H9 (cell line): ENCODE measurements around the gene TMEM108. TPM values are rescaled to one million over a fixed set of nuclear protein-coding genes. Genes with fewer than 3 reads are reported as not detected.

Experiments
- DNase-seq: peaks from one replicate; pipeline ENCODE4 v3.0.0-alpha.2; 2017
- H2AFZ ChIP-seq: one replicate; pipeline ENCODE4 v1.6.1; 2013; ENCODE audit warnings: mild to moderate bottlenecking, low read length, control low read depth, moderate library complexity
- H2AK5ac ChIP-seq: 2 replicates; pipeline ENCODE4 v1.6.1; 2013; ENCODE audit warnings: low read length, control low read depth, mixed read lengths; ENCODE audit not compliant: insufficient read length
- H2BK120ac ChIP-seq: one replicate; pipeline ENCODE4 v1.6.1; 2013; ENCODE audit warnings: low read depth, mild to moderate bottlenecking, low read length, control low read depth, inconsistent platforms; ENCODE audit not compliant: poor library complexity, severe bottlenecking
- H2BK12ac ChIP-seq: 2 replicates; pipeline ENCODE4 v1.6.1; 2013; ENCODE audit warnings: low read length, control low read depth, mixed read lengths, low read depth; ENCODE audit not compliant: insufficient read length
- H2BK15ac ChIP-seq: 2 replicates; pipeline ENCODE4 v1.6.1; 2013; ENCODE audit warnings: low read depth, low read length, control low read depth
- H2BK20ac ChIP-seq: one replicate; pipeline ENCODE4 v1.6.1; 2013; ENCODE audit warnings: low read depth, mild to moderate bottlenecking, low read length, control low read depth, inconsistent platforms; ENCODE audit not compliant: poor library complexity, severe bottlenecking
- H2BK5ac ChIP-seq: 2 replicates; pipeline ENCODE4 v1.6.1; 2013; ENCODE audit warnings: low read length, control low read depth, mixed read lengths; ENCODE audit not compliant: insufficient read length
- H3K14ac ChIP-seq: 2 replicates; pipeline ENCODE4 v1.6.1; 2013; ENCODE audit warnings: low read length, control low read depth; ENCODE audit not compliant: insufficient read depth
- H3K18ac ChIP-seq: 2 replicates; pipeline ENCODE4 v1.6.1; 2013; ENCODE audit warnings: low read depth, mild to moderate bottlenecking, mixed read lengths, low read length, control low read depth; ENCODE audit not compliant: insufficient read length
- H3K23ac ChIP-seq: 2 replicates; pipeline ENCODE4 v1.6.1; 2013; ENCODE audit warnings: low read length, control low read depth, mixed read lengths, low read depth; ENCODE audit not compliant: insufficient read length
- H3K23me2 ChIP-seq: 2 replicates; pipeline ENCODE4 v1.6.1; 2013; ENCODE audit warnings: low read depth, mild to moderate bottlenecking, mixed read lengths, low read length, control low read depth; ENCODE audit not compliant: insufficient read length, poor library complexity, severe bottlenecking
- H3K27ac ChIP-seq: 2 replicates; pipeline ENCODE4 v1.5.1; 2013; ENCODE audit warnings: low read length, control low read depth, mixed read lengths, low read depth; ENCODE audit not compliant: insufficient read length
- H3K27me3 ChIP-seq: 2 replicates; pipeline ENCODE4 v1.6.1; 2013; ENCODE audit warnings: low read length, control low read depth, inconsistent platforms; ENCODE audit not compliant: insufficient read depth
- H3K4ac ChIP-seq: 2 replicates; pipeline ENCODE4 v1.6.1; 2013; ENCODE audit warnings: low read depth, mild to moderate bottlenecking, control low read depth, inconsistent platforms, low read length, moderate library complexity
- H3K4me1 ChIP-seq: 2 replicates; pipeline ENCODE4 v1.6.1; 2013; ENCODE audit warnings: low read length, control low read depth, inconsistent platforms; ENCODE audit not compliant: insufficient read depth
- H3K4me2 ChIP-seq: 2 replicates; pipeline ENCODE4 v1.6.1; 2013; ENCODE audit warnings: low read length, control low read depth, mixed read lengths; ENCODE audit not compliant: insufficient read length, insufficient read depth
- H3K56ac ChIP-seq: 2 replicates; pipeline ENCODE4 v1.6.1; 2013; ENCODE audit warnings: low read depth, mild to moderate bottlenecking, mixed read lengths, low read length, control low read depth; ENCODE audit not compliant: insufficient read length
- H3K79me1 ChIP-seq: 2 replicates; pipeline ENCODE4 v1.6.1; 2013; ENCODE audit warnings: low read depth, mild to moderate bottlenecking, moderate library complexity, low read length, control low read depth, inconsistent platforms; ENCODE audit not compliant: insufficient read depth, poor library complexity, severe bottlenecking
- H3K79me2 ChIP-seq: 2 replicates; pipeline ENCODE4 v1.6.1; 2013; ENCODE audit warnings: low read length, control low read depth, inconsistent platforms; ENCODE audit not compliant: insufficient read depth
- H3K9ac ChIP-seq: 2 replicates; pipeline ENCODE4 v1.6.1; 2013; ENCODE audit warnings: low read length, control low read depth, mixed read lengths; ENCODE audit not compliant: insufficient read length; ENCODE audit errors: extremely low read depth
- H3K9me3 ChIP-seq: one replicate; pipeline ENCODE4 v1.6.1; 2013; ENCODE audit warnings: low read depth, low read length, inconsistent platforms; ENCODE audit not compliant: control insufficient read depth
- H3T11ph ChIP-seq: one replicate; pipeline ENCODE4 v1.6.1; 2013; ENCODE audit warnings: mild to moderate bottlenecking, low read length, control low read depth, inconsistent platforms
- H4K20me1 ChIP-seq: one replicate; pipeline ENCODE4 v1.6.1; 2013; ENCODE audit not compliant: control insufficient read depth, insufficient read length, insufficient read depth
- H4K5ac ChIP-seq: 2 replicates; pipeline ENCODE4 v1.6.1; 2013; ENCODE audit warnings: low read depth, mild to moderate bottlenecking, mixed read lengths, low read length, control low read depth; ENCODE audit not compliant: insufficient read length
- H4K8ac ChIP-seq: replicated peaks from 2 replicates; pipeline ENCODE4 v1.6.1; 2013; ENCODE audit warnings: low read length, control low read depth, mixed read lengths, low read depth; ENCODE audit not compliant: insufficient read length
- H4K91ac ChIP-seq: 2 replicates; pipeline ENCODE4 v1.6.1; 2013; ENCODE audit warnings: low read depth, mild to moderate bottlenecking, moderate library complexity, mixed read lengths, low read length, control low read depth; ENCODE audit not compliant: insufficient read length
- H3K27ac Mint-ChIP-seq, 3 experiments: 2 replicates in 2 of 3; 3 replicates in 1 of 3; pipeline ENCODE4 v1.8.0; 2020 to 2021; ENCODE audit warnings: mixed read lengths in 3 of 3, mild to moderate bottlenecking in 1 of 3, moderate library complexity in 1 of 3
- H3K27me3 Mint-ChIP-seq: 2 replicates; pipeline ENCODE4 v1.8.0; 2021; ENCODE audit warnings: low read depth, mild to moderate bottlenecking, moderate library complexity, mixed read lengths
- H3K36me3 Mint-ChIP-seq, 3 experiments: 2 replicates in 2 of 3; 3 replicates in 1 of 3; pipeline ENCODE4 v1.8.0; 2020 to 2021; ENCODE audit warnings: low read depth in 3 of 3, mixed read lengths in 3 of 3; ENCODE audit not compliant: insufficient read depth in 1 of 3
- H3K4me1 Mint-ChIP-seq, 2 experiments: 2 replicates each; pipeline ENCODE4 v1.8.0; 2020; ENCODE audit warnings: mixed read lengths in 2 of 2
- H3K4me3 Mint-ChIP-seq, 2 experiments: 2 replicates in 1 of 2; 3 replicates in 1 of 2; pipeline ENCODE4 v1.8.0; 2020 to 2021; ENCODE audit warnings: mild to moderate bottlenecking in 2 of 2, mixed read lengths in 2 of 2, moderate library complexity in 1 of 2
- H3K9me3 Mint-ChIP-seq, 2 experiments: 2 replicates in 1 of 2; 3 replicates in 1 of 2; pipeline ENCODE4 v1.8.0; 2020; ENCODE audit warnings: mild to moderate bottlenecking in 2 of 2, mixed read lengths in 2 of 2, moderate library complexity in 1 of 2
- CTCF ChIP-seq: fragments of 200-600 bp; sonication (generic); conservative IDR thresholded peaks from 3 replicates; pipeline ENCODE4 v1.8.0; 2021; ENCODE audit warnings: antibody characterized with exemption, mild to moderate bottlenecking
- WGBS: extraction: QIAGEN DNeasy Blood & Tissue Kit; methylation state at CpG from one replicate; pipeline ENCODE4 v1.1.7; 2013; ENCODE audit warnings: missing lambda C conversion rate, low lambda C conversion rate, mixed read lengths; ENCODE audit not compliant: insufficient read length; ENCODE audit errors: extremely low coverage; 5-methylcytosine and 5-hydroxymethylcytosine counted together
- total RNA-seq: library from RNA; stranded (reverse); gene quantifications from 2 replicates; pipeline ENCODE4 v1.2.1, GENCODE V29; 2021

Gene TMEM108
- total RNA-seq, 1 experiment from 2014 or later = 5.0 TPM

GRCh38 chr3:133426721-133427120, 388.5 kb downstream of the TMEM108 start:
- Histone ChIP-seq H3K14ac (no peak overlapping the region), H2BK5ac (no peak overlapping the region), H2BK120ac (no peak overlapping the region), H3K9me3 (no peaks in the 10 kb centered on the region), H3K18ac (no peak overlapping the region), H3K23me2 (no peaks in the 10 kb centered on the region), H3K4me1 (no peaks in the 10 kb centered on the region), H3K79me1 (no peaks in the 10 kb centered on the region), H3K79me2 (no peaks in the 10 kb centered on the region), H3T11ph (no peak overlapping the region), H4K8ac (no peak overlapping the region), H4K20me1 (no peaks in the 10 kb centered on the region), H2AFZ (no peak overlapping the region), H2AK5ac (no peak overlapping the region), H4K91ac (no peak overlapping the region), H3K4me2 (no peak overlapping the region), H2BK12ac (no peak overlapping the region), H3K27me3 (no peaks in the 10 kb centered on the region), H3K23ac (no peak overlapping the region), H3K9ac (no peak overlapping the region), H3K56ac (no peak overlapping the region), H2BK20ac (no peak overlapping the region), H3K4ac (no peak overlapping the region), H4K5ac (no peak overlapping the region), H3K27ac (no peak overlapping the region), H2BK15ac (no peak overlapping the region)
- DNase-seq = no peak
- Mint-ChIP-seq H3K9me3 (no peaks in the 10 kb centered on the region; a peak in 1 of 5 replicates), H3K27me3 (no peaks in the 10 kb centered on the region; the same call in none of the 2 replicates), H3K27ac (no peak overlapping the region; a peak in 1 of 7 replicates), H3K4me3 (no peak overlapping the region), H3K4me1 (peaks cover 10 to 12% of the 10 kb centered on the region in 2 experiments), H3K36me3 (no peaks in the 10 kb centered on the region)
- TF ChIP-seq CTCF = no peak
- no CpG with 5 or more reads among the region's 2 CpGs for WGBS
